Uterus (tissue), 4 donors: Measurements from ENCODE around the gene KLHL3. TPM values are rescaled to one million over a fixed set of nuclear protein-coding genes. Genes with fewer than 3 reads are reported as not detected.

Experiments used
- DNase-seq, 2 donors: peaks; one replicate each; pipeline ENCODE4 v3.0.0-alpha.2; 2019 to 2020
- H3K27ac ChIP-seq, 2 donors: fragments of 200-600 bp; sonication (generic); 1 replicate in 1 of 2; 2 replicates in 1 of 2; pipeline ENCODE4 v1.5.1; 2016 to 2018
- H3K27me3 ChIP-seq, 2 donors: fragments of 200-600 bp; sonication (generic); one replicate each; pipeline ENCODE4 v1.5.1; 2018 to 2019; ENCODE audit warnings: control low read depth in 1 of 2
- H3K36me3 ChIP-seq, 2 donors: fragments of 200-600 bp; sonication (generic); one replicate each; pipeline ENCODE4 v1.5.1; 2019; ENCODE audit warnings: control low read depth in 1 of 2
- H3K4me1 ChIP-seq, 2 donors: fragments of 200-600 bp; sonication (generic); one replicate each; pipeline ENCODE4 v1.5.1; 2018 to 2019; ENCODE audit warnings: control low read depth in 1 of 2
- H3K4me3 ChIP-seq, 2 donors: fragments of 200-600 bp; sonication (generic); 1 replicate in 1 of 2; 2 replicates in 1 of 2; pipeline ENCODE4 v1.5.1; 2018 to 2019; ENCODE audit warnings: mild to moderate bottlenecking in 1 of 2
- H3K9me3 ChIP-seq, 2 donors: fragments of 200-600 bp; sonication (generic); one replicate each; pipeline ENCODE4 v1.5.1; 2019; ENCODE audit warnings: control low read depth in 1 of 2
- POLR2A ChIP-seq, 2 donors: fragments of 450-650 bp; IDR thresholded peaks; one replicate each; pipeline ENCODE4 v1.6.1; 2016; ENCODE audit warnings: antibody characterized with exemption in 2 of 2, mild to moderate bottlenecking in 1 of 2, moderate library complexity in 1 of 2
- intact Hi-C: fragments of 100-400 bp; cut with DNase I; formaldehyde crosslinking; loops from one replicate; pipeline ENCODE4 v1.15.1; 2023; ENCODE audit warnings: low total_unique reads
- total RNA-seq, 4 donors: library from RNA; depleted of rRNA in 3 of 4; stranded (reverse); fragments of >200 nt in 3 of 4; gene quantifications; one replicate each; pipeline versions ENCODE4 v1.1.0 to v1.2.4, GENCODE V29; 2014 to 2023
- TF ChIP-seq, protein P1 (sequence below), 4 experiments: fragments of 200-600 bp in 2 of 4; fragments of 450-650 bp in 2 of 4; sonication (generic) in 2 of 4; IDR thresholded peaks; one replicate each; pipeline ENCODE4 v1.5.1; 2016 to 2019; ENCODE audit warnings: antibody characterized with exemption in 4 of 4, mild to moderate bottlenecking in 2 of 4, moderate library complexity in 1 of 4
- donor health status: DM: yes; HTN: yes; CAD: no.

KLHL3 gene
- total RNA-seq, 4 donors from 2014 or later: 3.1 to 21.8 (median 8.9) TPM

DNA sequence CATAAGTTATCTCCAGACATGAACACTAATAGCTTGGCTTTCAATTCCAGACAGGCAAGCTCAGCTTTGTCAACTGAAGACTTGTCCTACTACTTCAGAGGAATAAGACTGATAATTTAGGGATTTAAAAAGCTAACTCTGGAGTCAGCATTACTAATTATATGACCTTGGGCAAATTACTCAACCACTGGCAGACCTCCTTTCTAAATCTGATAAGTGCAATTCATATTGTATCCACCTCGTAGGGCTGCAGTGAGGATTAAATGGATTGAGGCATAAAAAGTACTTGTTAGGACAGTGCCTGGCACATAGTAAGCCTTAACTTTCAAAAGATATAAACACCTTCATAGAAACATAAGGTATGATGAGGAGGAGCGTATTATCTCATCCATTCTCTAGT, 104.4 kb downstream of the KLHL3 start:
- Histone ChIP-seq H3K36me3 (no peaks in the 10 kb centered on the region), H3K9me3 (no peaks in the 10 kb centered on the region), H3K4me1 (no peaks in the 10 kb centered on the region), H3K27ac (no peak overlapping the region), H3K4me3 (no peak overlapping the region), H3K27me3 (no peaks in the 10 kb centered on the region)
- intact Hi-C loops: no loop called here
- TF ChIP-seq, protein P1, sequence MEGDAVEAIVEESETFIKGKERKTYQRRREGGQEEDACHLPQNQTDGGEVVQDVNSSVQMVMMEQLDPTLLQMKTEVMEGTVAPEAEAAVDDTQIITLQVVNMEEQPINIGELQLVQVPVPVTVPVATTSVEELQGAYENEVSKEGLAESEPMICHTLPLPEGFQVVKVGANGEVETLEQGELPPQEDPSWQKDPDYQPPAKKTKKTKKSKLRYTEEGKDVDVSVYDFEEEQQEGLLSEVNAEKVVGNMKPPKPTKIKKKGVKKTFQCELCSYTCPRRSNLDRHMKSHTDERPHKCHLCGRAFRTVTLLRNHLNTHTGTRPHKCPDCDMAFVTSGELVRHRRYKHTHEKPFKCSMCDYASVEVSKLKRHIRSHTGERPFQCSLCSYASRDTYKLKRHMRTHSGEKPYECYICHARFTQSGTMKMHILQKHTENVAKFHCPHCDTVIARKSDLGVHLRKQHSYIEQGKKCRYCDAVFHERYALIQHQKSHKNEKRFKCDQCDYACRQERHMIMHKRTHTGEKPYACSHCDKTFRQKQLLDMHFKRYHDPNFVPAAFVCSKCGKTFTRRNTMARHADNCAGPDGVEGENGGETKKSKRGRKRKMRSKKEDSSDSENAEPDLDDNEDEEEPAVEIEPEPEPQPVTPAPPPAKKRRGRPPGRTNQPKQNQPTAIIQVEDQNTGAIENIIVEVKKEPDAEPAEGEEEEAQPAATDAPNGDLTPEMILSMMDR (IDR thresholded peaks at IDR 0.05): no peak
- no peak for TF ChIP-seq POLR2A (IDR thresholded peaks at IDR 0.05)
- DNase-seq: no peak

DNA sequence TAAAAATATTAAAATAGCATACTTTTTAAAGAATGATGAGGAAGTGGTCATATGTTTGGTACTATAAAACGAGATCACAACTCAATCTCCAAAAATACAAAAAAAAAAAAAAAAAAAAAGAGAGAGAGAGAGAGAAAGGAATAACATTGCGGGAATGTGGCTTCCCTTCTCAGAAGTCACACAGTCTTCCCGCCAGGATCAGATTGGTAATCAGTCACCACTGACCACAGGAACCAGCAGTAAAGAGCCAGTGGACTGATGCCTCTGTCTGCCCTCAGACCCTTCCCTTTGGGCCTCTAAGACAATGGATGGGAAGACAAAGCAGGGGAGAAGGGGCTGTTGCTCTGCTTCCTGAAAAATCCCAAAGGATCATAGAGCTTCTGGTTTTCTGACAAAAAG, 104.9 kb downstream of the KLHL3 start:
- Histone ChIP-seq H3K4me3 (no peak overlapping the region), H3K36me3 (no peaks in the 10 kb centered on the region), H3K4me1 (no peaks in the 10 kb centered on the region), H3K27ac (peak overlapping the region in 1 of 2 donors; percentile 33), H3K27me3 (no peaks in the 10 kb centered on the region), H3K9me3 (no peaks in the 10 kb centered on the region)
- TF ChIP-seq POLR2A (IDR thresholded peaks at IDR 0.05): no peak
- TF ChIP-seq, protein P1 (IDR thresholded peaks at IDR 0.05): no peak
- DNase-seq: no peak
- intact Hi-C loops: no loop called here

GRCh38 chr5:137630216-137630971, 105.5 kb downstream of the KLHL3 start:
- Histone ChIP-seq H3K27ac (peak overlapping the region in 1 of 2 donors; percentile 33), H3K9me3 (no peaks in the 10 kb centered on the region), H3K36me3 (no peaks in the 10 kb centered on the region), H3K4me3 (no peak overlapping the region), H3K27me3 (no peaks in the 10 kb centered on the region), H3K4me1 (no peaks in the 10 kb centered on the region)
- TF ChIP-seq POLR2A (IDR thresholded peaks at IDR 0.05): no peak
- TF ChIP-seq, protein P1 (IDR thresholded peaks at IDR 0.05): no peak
- DNase-seq: no peak
- intact Hi-C loops: no loop called here

- no peaks in the 10 kb centered on the region for H3K36me3 ChIP-seq
- TF ChIP-seq POLR2A (IDR thresholded peaks at IDR 0.05): no peak
- TF ChIP-seq, protein P1 (IDR thresholded peaks at IDR 0.05): peak; percentile 87 to 94 (median 92)
- H3K4me1 ChIP-seq: no peaks in the 10 kb centered on the region
- intact Hi-C loops: no loop called here
- no peak for DNase-seq
- peak overlapping the region in 1 of 2 donors; percentile 33 for H3K27ac ChIP-seq
- no peak overlapping the region for H3K4me3 ChIP-seq
- no peaks in the 10 kb centered on the region for H3K9me3 ChIP-seq
- H3K27me3 ChIP-seq: no peaks in the 10 kb centered on the region
Measured at GRCh38 chr5:137629646-137630045, 106.2 kb downstream of the KLHL3 start.

DNA sequence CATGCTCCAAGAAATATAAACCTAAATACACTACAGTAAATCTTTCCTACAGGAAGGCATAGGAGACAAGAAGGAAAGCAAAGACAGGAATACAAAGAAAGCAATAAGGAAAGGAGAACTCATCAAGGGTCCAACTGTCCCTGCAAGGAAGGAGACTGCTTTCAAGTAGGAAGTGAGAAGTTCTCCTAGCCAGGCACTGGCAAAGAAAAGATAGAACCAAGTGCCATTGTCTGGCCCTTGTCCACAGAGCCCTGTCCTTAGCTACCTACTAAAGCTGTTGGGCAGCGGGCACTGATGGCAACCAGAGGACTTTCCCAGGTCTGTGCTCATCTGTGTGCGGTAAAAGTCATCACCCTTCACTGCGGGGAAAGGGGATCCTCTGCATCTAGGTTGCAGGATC, 108.2 kb downstream of the KLHL3 start:
- H3K4me1 ChIP-seq: no peaks in the 10 kb centered on the region
- H3K4me3 ChIP-seq: no peak overlapping the region
- intact Hi-C loops: no loop called here
- no peak for DNase-seq
- TF ChIP-seq, protein P1 (IDR thresholded peaks at IDR 0.05): no peak
- no peak for TF ChIP-seq POLR2A (IDR thresholded peaks at IDR 0.05)
- H3K36me3 ChIP-seq: no peaks in the 10 kb centered on the region
- no peak overlapping the region for H3K27ac ChIP-seq
- H3K27me3 ChIP-seq: no peaks in the 10 kb centered on the region
- no peaks in the 10 kb centered on the region for H3K9me3 ChIP-seq
